Endothelial cell of umbilical vein (primary cell): ENCODE results near the gene TLN1. TPM values are rescaled to one million over a fixed set of nuclear protein-coding genes. Genes with fewer than 3 reads are reported as not detected.

Source experiments
- BruUV-seq: library from RNA; stranded (reverse); fragments of 400-500 nt; replicated peaks from 2 replicates; lab custom pipeline; 2021; lab: Mats Ljungman, UMichigan
- CTCF ChIA-PET: fragments of 300-600, 350-600 bp; sonication (Branson Sonifier 250); formaldehyde crosslinking; loops from one replicate; lab custom pipeline; 2021; ENCODE audit warnings: antibody characterized with exemption, inconsistent platforms; lab: Charles Lee
- POLR2A ChIA-PET: fragments of 300-600, 350-600 bp; sonication (Branson Sonifier 250); formaldehyde crosslinking; loops from one replicate; lab custom pipeline; 2021; ENCODE audit warnings: antibody characterized with exemption, inconsistent platforms; lab: Charles Lee
- DNase-seq: peaks from one replicate; pipeline ENCODE4 v3.0.0-alpha.2; 2011; ENCODE audit warnings: low read depth, low spot score
- FAIRE-seq: peaks from 2 replicates; lab custom pipeline; 2011; peaks lifted over from hg19 to GRCh38; lab: Jason Lieb, UNC
- H2AFZ ChIP-seq: 2 replicates; pipeline ENCODE4 v1.6.0; 2012; ENCODE audit warnings: low read depth, low read length, control low read depth, inconsistent platforms
- H3K27ac ChIP-seq: 2 replicates; pipeline ENCODE4 v1.5.1; 2011; ENCODE audit warnings: low read depth, mild to moderate bottlenecking, control low read depth, low read length, moderate library complexity; ENCODE audit not compliant: insufficient read depth
- H3K27me3 ChIP-seq, 2 experiments: 2 replicates each; pipeline versions ENCODE4 v1.6.0 to v1.6.1; 2011; ENCODE audit warnings: low read length in 2 of 2, mixed read lengths in 1 of 2; ENCODE audit not compliant: control insufficient read depth in 2 of 2, insufficient read depth in 2 of 2
- H3K36me3 ChIP-seq, 2 experiments: 2 replicates in 1 of 2; 3 replicates in 1 of 2; pipeline ENCODE4 v1.5.1; 2011; ENCODE audit warnings: low read length in 2 of 2, mild to moderate bottlenecking in 1 of 2, moderate library complexity in 1 of 2; ENCODE audit not compliant: control insufficient read depth in 2 of 2, insufficient read depth in 2 of 2; ENCODE audit errors: extremely low read depth in 1 of 2
- H3K4me1 ChIP-seq: 3 replicates; pipeline ENCODE4 v1.5.1; 2011; ENCODE audit warnings: mild to moderate bottlenecking, low read length; ENCODE audit not compliant: control insufficient read depth, insufficient read depth; ENCODE audit errors: extremely low read depth
- H3K4me2 ChIP-seq: 2 replicates; pipeline ENCODE4 v1.6.1; 2011; ENCODE audit warnings: low read length, control low read depth, mixed read lengths; ENCODE audit not compliant: insufficient read depth
- H3K4me3 ChIP-seq, 3 experiments: fragments of 200-600 bp in 1 of 3; sonication (generic), shearing (Covaris generic) in 1 of 3; replicated peaks in 1 of 3; 2 replicates each; pipeline ENCODE4 v1.5.1; 2011 to 2016; ENCODE audit warnings: control low read depth in 3 of 3, low read length in 3 of 3, mild to moderate bottlenecking in 2 of 3, inconsistent platforms in 1 of 3, low read depth in 1 of 3, moderate library complexity in 1 of 3; ENCODE audit not compliant: insufficient read depth in 1 of 3
- H3K79me2 ChIP-seq: 2 replicates; pipeline ENCODE4 v1.6.0; 2012; ENCODE audit warnings: low read length, inconsistent platforms; ENCODE audit not compliant: control insufficient read depth, insufficient read depth
- H3K9ac ChIP-seq: replicated peaks from 2 replicates; pipeline ENCODE3; 2011; ENCODE audit warnings: low read length, control low read depth; ENCODE audit not compliant: insufficient read depth; ENCODE audit errors: extremely low read depth
- H3K9me1 ChIP-seq: replicated peaks from 3 replicates; pipeline ENCODE4 v1.6.0; 2011; ENCODE audit warnings: mild to moderate bottlenecking, low read length; ENCODE audit not compliant: control insufficient read depth, insufficient read depth; ENCODE audit errors: extremely low read depth
- H3K9me3 ChIP-seq: replicated peaks from 2 replicates; pipeline ENCODE4 v1.5.1; 2012; ENCODE audit warnings: low read length, inconsistent platforms; ENCODE audit not compliant: control insufficient read depth, insufficient read depth
- H4K20me1 ChIP-seq: replicated peaks from 2 replicates; pipeline ENCODE3; 2011; ENCODE audit warnings: mild to moderate bottlenecking, low read length; ENCODE audit not compliant: control insufficient read depth, insufficient read depth; ENCODE audit errors: extremely low read depth
- EZH2 ChIP-seq: IDR thresholded peaks from 2 replicates; pipeline ENCODE4 v1.6.1; 2012; ENCODE audit warnings: borderline replicate concordance, low read depth, mild to moderate bottlenecking, moderate library complexity, low read length, inconsistent platforms; ENCODE audit not compliant: severe bottlenecking
- FOS ChIP-seq: IDR thresholded peaks from 2 replicates; pipeline ENCODE4 v1.6.1; 2011; ENCODE audit warnings: mild to moderate bottlenecking, low read length, moderate library complexity, borderline replicate concordance; ENCODE audit not compliant: insufficient read depth
- GATA2 ChIP-seq: IDR thresholded peaks from 2 replicates; pipeline ENCODE4 v1.7.0; 2011; ENCODE audit warnings: low read depth, mild to moderate bottlenecking, moderate library complexity, mixed read lengths, low read length; ENCODE audit not compliant: insufficient read length, insufficient read depth
- JUN ChIP-seq: IDR thresholded peaks from 2 replicates; pipeline ENCODE4 v1.6.1; 2011; ENCODE audit warnings: borderline replicate concordance, low read depth; ENCODE audit not compliant: insufficient read length, insufficient read depth
- MYC ChIP-seq: IDR thresholded peaks from one replicate; pipeline ENCODE4 v1.6.1; 2011; ENCODE audit warnings: mild to moderate bottlenecking, low read depth, low read length
- POLR2A ChIP-seq: IDR thresholded peaks from 2 replicates; pipeline ENCODE4 v1.6.1; 2012; ENCODE audit warnings: low read depth, mild to moderate bottlenecking, control low read depth, low read length
- POLR2AphosphoS5 ChIP-seq: IDR thresholded peaks from 2 replicates; pipeline ENCODE4 v1.6.1; 2012; ENCODE audit warnings: low read depth, mild to moderate bottlenecking, control low read depth, low read length, moderate library complexity; ENCODE audit not compliant: insufficient read depth
- dilution Hi-C: fragments of 300-500 bp; cut with MboI; formaldehyde crosslinking; loops from one replicate; pipeline ENCODE4 v1.15.0; 2019; ENCODE audit warnings: low sequenced_read_pairs; ENCODE audit not compliant: extremely low pct_ligation_motif_present
- intact Hi-C: fragments of 100-400 bp; cut with micrococcal nuclease; formaldehyde crosslinking; loops from one replicate; pipeline ENCODE4 v1.10.0; 2022
- polyA plus RNA-seq, 4 experiments: library from polyadenylated mRNA; depleted of rRNA in 3 of 4; stranded (reverse) in 3 of 4; unstranded in 1 of 4; fragments of >200 nt; gene quantifications; 2 replicates each; pipeline versions ENCODE4 v1.2.1 to v1.2.3, GENCODE V29; 2011 to 2012; ENCODE audit warnings: missing spikeins in 1 of 4
- total RNA-seq: library from RNA; stranded (reverse); gene quantifications from 2 replicates; pipeline ENCODE4 v1.2.3, GENCODE V29; 2021
- TF ChIP-seq, protein P1 (sequence below): IDR thresholded peaks from 2 replicates; pipeline ENCODE4 v1.6.1; 2011; ENCODE audit not compliant: insufficient read depth, insufficient read length
- TF ChIP-seq, protein P2 (sequence below), 2 donors: IDR thresholded peaks; 1 replicate in 1 of 2; 2 replicates in 1 of 2; pipeline ENCODE4 v1.5.1; 2011; ENCODE audit warnings: low read length in 2 of 2, mild to moderate bottlenecking in 2 of 2, moderate library complexity in 2 of 2, control low read depth in 1 of 2, inconsistent platforms in 1 of 2, low read depth in 1 of 2; ENCODE audit not compliant: insufficient read depth in 1 of 2; ENCODE audit errors: extremely low read depth in 1 of 2

TLN1 gene
- total and polyA plus RNA-seq, 2 donors (not counting 3 experiments of a cell fraction or from before 2014, with no cell fraction given): 120 to 450 TPM

DNA sequence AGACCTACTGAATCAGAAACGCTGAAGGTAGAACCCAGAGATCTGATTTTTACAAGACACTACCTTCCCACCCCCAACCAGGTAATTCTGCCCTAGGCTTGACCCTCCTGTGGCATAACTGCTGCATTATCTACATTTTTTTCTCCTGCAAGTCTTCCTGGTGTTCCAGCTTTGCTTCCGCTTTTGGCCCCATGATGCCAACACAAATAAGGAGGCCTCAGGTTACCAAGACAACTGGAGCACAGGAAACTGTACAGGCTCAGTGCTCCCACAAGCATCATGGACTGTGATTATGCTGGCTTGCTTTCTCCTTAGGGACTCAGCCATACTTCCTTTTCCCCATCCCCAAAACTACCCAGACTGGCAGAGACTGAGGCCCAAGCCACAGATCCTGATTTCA is 28.7 kb upstream of the TLN1 start:
- TF ChIP-seq GATA2: peak; percentile 91
- peak; percentile 75 for TF ChIP-seq POLR2A
- TF ChIP-seq POLR2AphosphoS5: peak; percentile 92
- TF ChIP-seq EZH2: no peak
- TF ChIP-seq, protein P1, sequence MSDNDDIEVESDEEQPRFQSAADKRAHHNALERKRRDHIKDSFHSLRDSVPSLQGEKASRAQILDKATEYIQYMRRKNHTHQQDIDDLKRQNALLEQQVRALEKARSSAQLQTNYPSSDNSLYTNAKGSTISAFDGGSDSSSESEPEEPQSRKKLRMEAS: no peak
- TF ChIP-seq FOS: peak; percentile 29
- TF ChIP-seq, protein P2, sequence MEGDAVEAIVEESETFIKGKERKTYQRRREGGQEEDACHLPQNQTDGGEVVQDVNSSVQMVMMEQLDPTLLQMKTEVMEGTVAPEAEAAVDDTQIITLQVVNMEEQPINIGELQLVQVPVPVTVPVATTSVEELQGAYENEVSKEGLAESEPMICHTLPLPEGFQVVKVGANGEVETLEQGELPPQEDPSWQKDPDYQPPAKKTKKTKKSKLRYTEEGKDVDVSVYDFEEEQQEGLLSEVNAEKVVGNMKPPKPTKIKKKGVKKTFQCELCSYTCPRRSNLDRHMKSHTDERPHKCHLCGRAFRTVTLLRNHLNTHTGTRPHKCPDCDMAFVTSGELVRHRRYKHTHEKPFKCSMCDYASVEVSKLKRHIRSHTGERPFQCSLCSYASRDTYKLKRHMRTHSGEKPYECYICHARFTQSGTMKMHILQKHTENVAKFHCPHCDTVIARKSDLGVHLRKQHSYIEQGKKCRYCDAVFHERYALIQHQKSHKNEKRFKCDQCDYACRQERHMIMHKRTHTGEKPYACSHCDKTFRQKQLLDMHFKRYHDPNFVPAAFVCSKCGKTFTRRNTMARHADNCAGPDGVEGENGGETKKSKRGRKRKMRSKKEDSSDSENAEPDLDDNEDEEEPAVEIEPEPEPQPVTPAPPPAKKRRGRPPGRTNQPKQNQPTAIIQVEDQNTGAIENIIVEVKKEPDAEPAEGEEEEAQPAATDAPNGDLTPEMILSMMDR (IDR thresholded peaks at IDR 0.05; ENCODE audit: extremely low read depth in 1 of 2, insufficient read depth in 1 of 2, low read depth in 1 of 2, low read length in 2 of 2): no peak
- no peak for TF ChIP-seq MYC
- TF ChIP-seq JUN: peak; percentile 23
- Histone ChIP-seq H3K4me2 (peak overlapping the region; percentile 76), H3K4me1 (peaks cover 64% of the 10 kb centered on the region), H3K27me3 (no peaks in the 10 kb centered on the region), H3K9me3 (no peaks in the 10 kb centered on the region), H2AFZ (no peak overlapping the region), H3K9ac (peak overlapping the region; percentile 54), H3K9me1 (no peaks in the 10 kb centered on the region), H3K79me2 (no peaks in the 10 kb centered on the region), H3K36me3 (no peaks in the 10 kb centered on the region), H3K27ac (peak overlapping the region; percentile 76), H3K4me3 (peak overlapping the region in 1 of 3 experiments; percentile 9), H4K20me1 (no peaks in the 10 kb centered on the region)
- DNase-seq: peak; percentile 94
- ChIA-PET POLR2A (interaction anchor here (1.2 to 2.2 kb wide), 2 partner anchors 11 to 15 kb away, joined by 4 to 8 read pairs; no protein-coding TSS in a partner anchor), CTCF (interaction anchor here (1.0 to 7.2 kb wide), 14 partner anchors 9 to 122 kb away, joined by 3 to 62 read pairs (median 6); partner anchors contain the start of genes CREB3, GBA2, RGP1 and TLN1)
- intact Hi-C loops: loop anchor here (1.0 kb wide), 3 partner anchors 11 to 24 kb away; partner anchors contain the start of genes GBA2 and RGP1
- peak; percentile 97 for FAIRE-seq
- no TSS peak for BruUV-seq
- dilution Hi-C loops: no loop called here
